NCI-H2029 (cell line): Measurements from ENCODE around the gene SUSD6.
"Not testable (repeated sequence)": the region's sequence is repeated elsewhere in the genome, so short reads cannot be mapped to it uniquely, and the experiment has no call there.

Experiments
- DNase-seq: peaks from one replicate; lab custom pipeline; 2025; lab: John Stamatoyannopoulos, UW

SUSD6 gene

GRCh38 chr14:69695322-69696203, 84.2 kb downstream of the SUSD6 start:
- DNase-seq: no peak

GRCh38 chr14:69696204-69696527, 84.8 kb downstream of the SUSD6 start:
- peak; percentile 75 for DNase-seq

- peak; percentile 57 for DNase-seq
These were observed 85.5 kb downstream of the SUSD6 start for GRCh38 chr14:69696633-69697557.

- no peak for DNase-seq
These were observed 87.2 kb downstream of the SUSD6 start for GRCh38 chr14:69698572-69698971.

- not testable (repeated sequence) for DNase-seq
These were observed 87.8 kb downstream of the SUSD6 start for GRCh38 chr14:69699243-69699642.

GRCh38 chr14:69699748-69700303, 88.4 kb downstream of the SUSD6 start:
- peak; percentile 56 for DNase-seq

- no peak for DNase-seq
These were observed 89.2 kb downstream of the SUSD6 start for GRCh38 chr14:69700575-69700974.

GRCh38 chr14:69701291-69701690, 89.9 kb downstream of the SUSD6 start:
- no peak for DNase-seq

- no peak for DNase-seq
These were observed 90.5 kb downstream of the SUSD6 start for GRCh38 chr14:69701857-69702256.

- no peak for DNase-seq
These were observed 91.9 kb downstream of the SUSD6 start for GRCh38 chr14:69703047-69704039.

GRCh38 chr14:69704319-69704718, 92.9 kb downstream of the SUSD6 start:
- no peak for DNase-seq

- no peak for DNase-seq
These were observed 94.3 kb downstream of the SUSD6 start for GRCh38 chr14:69705706-69706105.

GRCh38 chr14:69708049-69708448, 96.7 kb downstream of the SUSD6 start:
- no peak for DNase-seq

GRCh38 chr14:69708586-69709560, 97.5 kb downstream of the SUSD6 start:
- no peak for DNase-seq

- DNase-seq: no peak
These were observed 99.0 kb downstream of the SUSD6 start for GRCh38 chr14:69710378-69710777.

- peak; percentile 64 for DNase-seq
These were observed 99.7 kb downstream of the SUSD6 start for GRCh38 chr14:69711065-69711464.

- no peak for DNase-seq
These were observed 100.1 kb downstream of the SUSD6 start for GRCh38 chr14:69711477-69711876.

- no peak for DNase-seq
These were observed 100.6 kb downstream of the SUSD6 start for GRCh38 chr14:69711881-69712560.

GRCh38 chr14:69712599-69713088, 101.2 kb downstream of the SUSD6 start:
- peak; percentile 46 for DNase-seq
